Astrocyte of the cerebellum (primary cell): ENCODE measurements around the gene ITPR3.

Experiments
- DNase-seq: peaks from one replicate; pipeline ENCODE4 v3.0.0-alpha.2; 2011; ENCODE audit warnings: low read depth
- H3K4me3 ChIP-seq: 2 replicates; pipeline ENCODE4 v1.5.1; 2011; ENCODE audit warnings: mild to moderate bottlenecking, low read depth, low read length, moderate library complexity
- in situ Hi-C: cut with HindIII; loops from 2 replicates; pipeline ENCODE4 v1.10.0; 2017; ENCODE audit warnings: low sequenced_read_pairs
- TF ChIP-seq, protein P1 (sequence below): IDR thresholded peaks from 2 replicates; pipeline ENCODE4 v1.5.1; 2012; ENCODE audit warnings: low read length, low read depth, moderate library complexity, mild to moderate bottlenecking; ENCODE audit errors: missing control alignments

ITPR3 gene

DNA sequence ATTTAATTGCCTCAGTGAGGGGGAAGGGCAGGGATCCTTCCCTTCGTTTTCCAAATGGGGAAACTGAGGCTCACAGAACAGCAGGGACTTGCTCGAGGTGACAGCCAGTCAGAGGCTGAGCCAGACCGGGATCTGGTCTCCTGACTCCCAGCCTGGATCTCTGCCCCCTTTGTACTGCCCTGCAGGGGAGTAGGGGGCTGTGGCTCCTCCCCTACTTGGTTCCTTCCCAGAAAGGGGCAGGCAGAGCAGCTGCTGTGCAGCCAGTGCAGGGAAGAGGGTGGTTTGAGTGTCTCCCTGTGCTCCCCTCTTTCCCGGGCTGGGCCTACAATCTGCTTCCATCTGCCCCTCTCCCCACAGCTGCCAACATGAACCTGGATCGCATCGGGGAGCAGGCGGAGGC is 52.7 kb downstream of the ITPR3 start:
- H3K4me3 ChIP-seq = no peak overlapping the region
- no peak for DNase-seq
- TF ChIP-seq, protein P1, sequence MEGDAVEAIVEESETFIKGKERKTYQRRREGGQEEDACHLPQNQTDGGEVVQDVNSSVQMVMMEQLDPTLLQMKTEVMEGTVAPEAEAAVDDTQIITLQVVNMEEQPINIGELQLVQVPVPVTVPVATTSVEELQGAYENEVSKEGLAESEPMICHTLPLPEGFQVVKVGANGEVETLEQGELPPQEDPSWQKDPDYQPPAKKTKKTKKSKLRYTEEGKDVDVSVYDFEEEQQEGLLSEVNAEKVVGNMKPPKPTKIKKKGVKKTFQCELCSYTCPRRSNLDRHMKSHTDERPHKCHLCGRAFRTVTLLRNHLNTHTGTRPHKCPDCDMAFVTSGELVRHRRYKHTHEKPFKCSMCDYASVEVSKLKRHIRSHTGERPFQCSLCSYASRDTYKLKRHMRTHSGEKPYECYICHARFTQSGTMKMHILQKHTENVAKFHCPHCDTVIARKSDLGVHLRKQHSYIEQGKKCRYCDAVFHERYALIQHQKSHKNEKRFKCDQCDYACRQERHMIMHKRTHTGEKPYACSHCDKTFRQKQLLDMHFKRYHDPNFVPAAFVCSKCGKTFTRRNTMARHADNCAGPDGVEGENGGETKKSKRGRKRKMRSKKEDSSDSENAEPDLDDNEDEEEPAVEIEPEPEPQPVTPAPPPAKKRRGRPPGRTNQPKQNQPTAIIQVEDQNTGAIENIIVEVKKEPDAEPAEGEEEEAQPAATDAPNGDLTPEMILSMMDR = no peak
- in situ Hi-C loops = no loop called here

DNA sequence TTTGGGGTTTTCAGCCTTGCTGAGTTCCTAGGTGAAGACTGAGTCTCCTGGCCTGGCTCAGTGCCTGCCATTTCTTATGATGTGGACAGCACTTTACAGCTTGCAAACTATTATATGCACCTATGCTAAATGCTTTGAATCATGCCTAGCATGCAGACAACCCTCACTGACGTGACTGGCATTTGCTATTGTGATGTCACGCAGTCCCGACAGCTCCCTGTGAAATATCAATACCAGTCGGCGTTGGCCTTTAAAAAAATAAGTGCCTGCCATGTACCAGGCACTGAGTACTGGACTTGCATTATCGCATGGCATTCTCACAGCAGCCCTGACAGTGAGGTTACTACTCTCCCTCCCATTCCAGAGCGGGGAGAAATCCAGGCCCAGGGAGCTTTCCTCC is 54.8 kb downstream of the ITPR3 start:
- TF ChIP-seq, protein P1 = no peak
- no peak overlapping the region for H3K4me3 ChIP-seq
- no peak for DNase-seq
- in situ Hi-C loops = no loop called here

DNA sequence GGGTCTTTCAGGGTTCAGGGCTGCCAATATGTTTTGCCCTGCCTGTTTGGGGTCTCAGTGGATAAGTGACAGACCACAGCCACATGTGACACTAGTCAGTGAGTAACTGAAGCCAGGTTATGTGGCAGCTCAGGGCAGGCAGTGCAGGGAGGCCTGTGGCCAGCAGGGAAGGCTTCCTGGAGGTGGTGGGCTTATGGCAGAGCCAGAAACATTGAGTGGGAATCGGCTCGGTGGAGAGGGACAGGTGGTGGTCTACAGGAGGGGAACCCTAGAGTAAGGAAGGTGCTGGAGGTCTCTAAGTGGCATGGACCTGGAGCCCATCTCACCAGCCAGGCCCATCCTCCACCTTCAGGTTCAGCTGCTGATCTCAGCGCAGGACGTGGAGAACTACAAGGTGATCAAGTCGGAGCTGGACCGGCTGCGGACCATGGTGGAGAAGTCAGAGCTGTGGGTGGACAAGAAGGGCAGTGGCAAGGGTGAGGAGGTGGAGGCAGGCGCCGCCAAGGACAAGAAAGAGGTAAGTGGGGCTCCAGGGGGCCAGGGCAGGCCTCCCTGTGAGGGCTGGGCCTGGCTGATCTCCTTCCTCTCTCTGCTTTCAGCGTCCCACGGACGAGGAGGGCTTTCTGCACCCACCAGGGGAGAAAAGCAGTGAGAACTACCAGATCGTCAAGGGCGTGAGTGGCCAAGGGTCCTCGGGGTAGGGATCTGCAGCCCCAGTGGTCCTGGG is 55.5 kb downstream of the ITPR3 start:
- DNase-seq = no peak
- no peak overlapping the region for H3K4me3 ChIP-seq
- TF ChIP-seq, protein P1 = no peak
- in situ Hi-C loops = no loop called here

DNA sequence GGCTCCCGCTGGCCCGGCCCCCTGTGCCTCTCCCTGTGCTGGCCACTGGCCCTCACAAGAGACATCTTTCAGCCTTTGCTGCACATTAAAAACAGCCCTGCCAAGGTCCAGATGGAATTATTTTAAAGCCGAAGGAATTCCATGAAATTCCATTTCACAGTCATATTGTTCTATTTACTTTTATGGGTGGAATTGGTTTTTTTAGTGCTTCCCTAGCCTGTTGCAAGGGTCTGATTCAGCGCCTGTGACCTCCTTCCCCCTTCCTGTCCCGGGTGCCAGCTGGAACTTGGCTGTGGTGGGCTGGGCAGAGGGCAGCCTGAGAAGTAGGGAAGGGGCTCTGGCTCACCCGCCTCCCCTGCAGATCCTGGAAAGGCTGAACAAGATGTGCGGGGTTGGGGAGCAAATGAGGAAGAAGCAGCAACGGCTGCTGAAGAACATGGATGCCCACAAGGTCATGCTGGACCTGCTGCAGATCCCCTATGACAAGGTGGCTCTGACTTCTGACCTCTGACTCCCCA is 56.1 kb downstream of the ITPR3 start:
- H3K4me3 ChIP-seq = no peak overlapping the region
- TF ChIP-seq, protein P1 = no peak
- peak; percentile 6 for DNase-seq
- in situ Hi-C loops = no loop called here

DNA sequence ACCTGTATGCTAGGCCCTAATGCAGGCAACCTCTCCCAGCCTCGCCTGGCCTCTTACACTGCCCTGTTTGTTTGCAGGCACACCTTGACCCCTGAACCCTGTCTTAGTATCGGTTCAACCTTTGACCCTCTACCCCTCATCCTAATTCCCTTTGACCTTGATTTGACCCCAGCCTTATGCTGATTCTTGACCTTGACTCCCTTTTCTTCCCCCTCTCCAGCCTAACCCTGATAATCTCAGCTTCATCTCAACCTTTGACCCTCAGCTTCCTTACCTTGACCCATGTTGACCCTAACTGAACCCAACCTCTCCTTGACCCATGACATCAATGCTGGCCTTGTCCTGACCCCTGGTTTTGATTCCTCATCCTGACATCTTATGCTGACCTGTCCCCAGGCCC is 56.6 kb downstream of the ITPR3 start:
- TF ChIP-seq, protein P1 = no peak
- no peak overlapping the region for H3K4me3 ChIP-seq
- DNase-seq = no peak
- in situ Hi-C loops = no loop called here

DNA sequence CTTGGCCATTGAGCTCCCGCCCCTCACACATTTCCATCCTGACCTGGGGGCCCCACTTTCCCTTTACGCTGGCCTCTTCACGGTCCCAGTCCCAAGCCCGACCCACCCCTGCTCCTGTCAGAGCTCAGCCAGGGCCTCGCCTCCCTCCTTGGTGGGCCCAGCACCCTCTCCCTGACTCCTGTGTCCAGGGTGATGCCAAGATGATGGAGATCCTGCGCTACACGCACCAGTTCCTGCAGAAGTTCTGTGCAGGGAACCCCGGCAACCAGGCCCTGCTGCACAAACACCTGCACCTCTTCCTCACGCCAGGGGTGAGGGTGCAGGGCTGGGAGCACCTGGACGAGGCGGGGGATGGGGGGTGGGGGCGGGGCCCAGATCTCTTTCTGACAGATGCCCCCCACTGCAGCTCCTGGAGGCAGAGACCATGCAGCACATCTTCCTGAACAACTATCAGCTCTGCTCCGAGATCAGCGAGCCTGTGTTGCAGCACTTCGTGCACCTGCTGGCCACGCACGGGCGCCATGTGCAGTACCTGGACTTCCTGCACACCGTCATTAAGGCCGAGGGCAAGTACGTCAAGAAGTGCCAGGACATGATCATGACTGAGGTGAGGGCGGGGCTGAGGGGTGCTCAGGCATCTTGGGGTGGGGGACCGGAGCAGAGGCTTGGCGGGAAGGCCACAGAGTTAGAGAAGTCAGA is 57.3 kb downstream of the ITPR3 start:
- in situ Hi-C loops = no loop called here
- H3K4me3 ChIP-seq = no peak overlapping the region
- no peak for DNase-seq
- TF ChIP-seq, protein P1 = no peak
